ENCODE data around the gene NFYB.

DNA sequence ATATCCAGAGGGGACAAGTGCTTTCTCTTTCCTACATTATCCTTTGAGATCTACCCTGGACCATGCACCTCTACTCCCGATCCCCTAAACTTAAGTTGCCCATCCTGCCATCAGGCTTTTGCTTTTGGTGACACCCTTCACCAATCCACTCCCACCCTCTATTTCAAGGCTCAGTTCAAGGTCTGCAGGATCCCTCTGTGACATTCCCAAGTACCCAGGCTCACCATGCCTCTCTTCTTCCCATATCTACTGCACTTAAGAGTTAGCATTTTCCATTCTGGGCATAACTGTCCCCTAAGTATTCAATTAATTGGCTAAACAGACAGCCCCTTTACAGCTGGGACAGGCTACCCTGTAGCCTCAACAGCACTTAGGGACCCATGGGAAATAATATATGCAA, 3.1 kb downstream of the NFYB start:
- no peak for TF ChIP-seq EZH2 (IDR thresholded peaks at IDR 0.05)
- TF ChIP-seq, protein P1, sequence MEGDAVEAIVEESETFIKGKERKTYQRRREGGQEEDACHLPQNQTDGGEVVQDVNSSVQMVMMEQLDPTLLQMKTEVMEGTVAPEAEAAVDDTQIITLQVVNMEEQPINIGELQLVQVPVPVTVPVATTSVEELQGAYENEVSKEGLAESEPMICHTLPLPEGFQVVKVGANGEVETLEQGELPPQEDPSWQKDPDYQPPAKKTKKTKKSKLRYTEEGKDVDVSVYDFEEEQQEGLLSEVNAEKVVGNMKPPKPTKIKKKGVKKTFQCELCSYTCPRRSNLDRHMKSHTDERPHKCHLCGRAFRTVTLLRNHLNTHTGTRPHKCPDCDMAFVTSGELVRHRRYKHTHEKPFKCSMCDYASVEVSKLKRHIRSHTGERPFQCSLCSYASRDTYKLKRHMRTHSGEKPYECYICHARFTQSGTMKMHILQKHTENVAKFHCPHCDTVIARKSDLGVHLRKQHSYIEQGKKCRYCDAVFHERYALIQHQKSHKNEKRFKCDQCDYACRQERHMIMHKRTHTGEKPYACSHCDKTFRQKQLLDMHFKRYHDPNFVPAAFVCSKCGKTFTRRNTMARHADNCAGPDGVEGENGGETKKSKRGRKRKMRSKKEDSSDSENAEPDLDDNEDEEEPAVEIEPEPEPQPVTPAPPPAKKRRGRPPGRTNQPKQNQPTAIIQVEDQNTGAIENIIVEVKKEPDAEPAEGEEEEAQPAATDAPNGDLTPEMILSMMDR (IDR thresholded peaks at IDR 0.05) = no peak
- TF ChIP-seq EZH2phosphoT487 (IDR thresholded peaks at IDR 0.05) = no peak
